A673 (cell line): ENCODE data around the gene SSR1. TPM values are rescaled to one million over a fixed set of nuclear protein-coding genes. Genes with fewer than 3 reads are reported as not detected.

Experiments used
- BruUV-seq: library from RNA; stranded (reverse); fragments of 400-500 nt; replicated peaks from 2 replicates; lab custom pipeline; 2021; lab: Mats Ljungman, UMichigan
- CTCF ChIA-PET: fragments of 300-600 bp; sonication (Branson Sonifier 250); formaldehyde crosslinking; loops from one replicate; lab custom pipeline; 2022; ENCODE audit warnings: antibody characterized with exemption; lab: Charles Lee
- POLR2A ChIA-PET: fragments of 300-600 bp; sonication (Branson Sonifier 250); formaldehyde crosslinking; loops from one replicate; lab custom pipeline; 2022; ENCODE audit warnings: antibody characterized with exemption; ENCODE audit not compliant: low non-redundant PET; lab: Charles Lee
- DNase-seq: peaks from one replicate; pipeline ENCODE4 v3.0.0-alpha.2; 2015; ENCODE audit warnings: low spot score
- H3K27ac ChIP-seq: fragments of 200-600 bp; sonication (generic); 2 replicates; pipeline ENCODE4 v1.5.1; 2016; ENCODE audit warnings: mixed run types, low read depth, mild to moderate bottlenecking, mixed read lengths, antibody characterized with exemption, low read length; ENCODE audit not compliant: poor library complexity, severe bottlenecking
- H3K27me3 ChIP-seq: fragments of 200-600 bp; sonication (generic); replicated peaks from 2 replicates; pipeline ENCODE4 v1.6.1; 2017; ENCODE audit warnings: mixed run types, low read depth, mild to moderate bottlenecking, mixed read lengths, antibody characterized with exemption, low read length; ENCODE audit not compliant: insufficient read depth, poor library complexity
- H3K36me3 ChIP-seq: fragments of 200-600 bp; sonication (generic); 2 replicates; pipeline ENCODE4 v1.6.1; 2016; ENCODE audit warnings: mixed run types, mild to moderate bottlenecking, mixed read lengths, antibody characterized with exemption, low read length; ENCODE audit not compliant: insufficient read depth, poor library complexity, severe bottlenecking
- H3K4me1 ChIP-seq: fragments of 200-600 bp; sonication (generic); 2 replicates; pipeline ENCODE4 v1.6.1; 2017; ENCODE audit warnings: mixed run types, mild to moderate bottlenecking, mixed read lengths, antibody characterized with exemption, low read length; ENCODE audit not compliant: insufficient read depth, poor library complexity, severe bottlenecking
- H3K4me3 ChIP-seq: fragments of 200-600 bp; sonication (generic); 2 replicates; pipeline ENCODE4 v1.5.1; 2016; ENCODE audit warnings: low read depth, mixed run types, mild to moderate bottlenecking, mixed read lengths, low read length; ENCODE audit not compliant: poor library complexity, severe bottlenecking
- H3K9me3 ChIP-seq: fragments of 200-600 bp; sonication (generic); 2 replicates; pipeline ENCODE4 v1.6.1; 2016; ENCODE audit warnings: mixed run types, low read depth, mild to moderate bottlenecking, mixed read lengths, antibody characterized with exemption, low read length; ENCODE audit not compliant: poor library complexity, severe bottlenecking
- CTCF ChIP-seq: fragments of 300-800, 200-600 bp; sonication (generic); conservative IDR thresholded peaks from 2 replicates; pipeline ENCODE4 v1.5.1; 2017; ENCODE audit warnings: low read depth, mild to moderate bottlenecking, antibody characterized with exemption, low read length, moderate library complexity, mixed read lengths
- EZH2 ChIP-seq: fragments of 200-600 bp; sonication (generic); IDR thresholded peaks from 2 replicates; pipeline ENCODE4 v1.6.1; 2017; ENCODE audit warnings: borderline replicate concordance, low read depth, mild to moderate bottlenecking, mixed read lengths, antibody characterized with exemption, low read length; ENCODE audit not compliant: poor library complexity, severe bottlenecking
- intact Hi-C: fragments of 100-400 bp; cut with micrococcal nuclease; formaldehyde crosslinking; loops from one replicate; pipeline ENCODE4 v1.10.0; 2022; ENCODE audit not compliant: unreplicated experiment
- total RNA-seq: library from RNA; stranded (reverse); gene quantifications from 2 replicates; pipeline ENCODE4 v1.2.3, GENCODE V29; 2021

Gene SSR1
- total RNA-seq, 1 experiment from 2014 or later: 161 TPM

- Histone ChIP-seq H3K9me3 (no peaks in the 10 kb centered on the region), H3K27me3 (no peaks in the 10 kb centered on the region), H3K27ac (no peak overlapping the region), H3K4me3 (no peak overlapping the region), H3K4me1 (no peaks in the 10 kb centered on the region), H3K36me3 (no peaks in the 10 kb centered on the region)
- ChIA-PET POLR2A (no interaction called here), CTCF (no interaction called here)
- intact Hi-C loops: no loop called here
- TF ChIP-seq EZH2 (no peak), CTCF (no peak)
- no peak for DNase-seq
- no TSS peak for BruUV-seq
These were observed 21.7 kb upstream of the SSR1 start for GRCh38 chr6:7334685-7335084.

GRCh38 chr6:7332090-7332745 is 19.2 kb upstream of the SSR1 start:
- no peaks in the 10 kb centered on the region for H3K27me3 ChIP-seq
- H3K9me3 ChIP-seq: no peaks in the 10 kb centered on the region
- H3K4me1 ChIP-seq: no peaks in the 10 kb centered on the region
- no peak overlapping the region for H3K4me3 ChIP-seq
- TF ChIP-seq EZH2 (no peak), CTCF (no peak)
- ChIA-PET CTCF (no interaction called here), POLR2A (no interaction called here)
- no TSS peak for BruUV-seq
- no peaks in the 10 kb centered on the region for H3K36me3 ChIP-seq
- H3K27ac ChIP-seq: no peak overlapping the region
- no peak for DNase-seq
- intact Hi-C loops: no loop called here

- intact Hi-C loops: no loop called here
These were observed 18.5 kb upstream of the SSR1 start for GRCh38 chr6:7331452-7331851.

More at GRCh38 chr6:7331452-7331851, 18.5 kb upstream of the SSR1 start:
- no peak overlapping the region for H3K27ac ChIP-seq
- no peaks in the 10 kb centered on the region for H3K36me3 ChIP-seq
- DNase-seq: no peak
- POLR2A ChIA-PET: no interaction called here
- no peaks in the 10 kb centered on the region for H3K9me3 ChIP-seq
- H3K27me3 ChIP-seq: no peaks in the 10 kb centered on the region
- CTCF ChIA-PET: no interaction called here
- no peaks in the 10 kb centered on the region for H3K4me1 ChIP-seq
- TF ChIP-seq EZH2 (no peak), CTCF (no peak)
- no TSS peak for BruUV-seq
- no peak overlapping the region for H3K4me3 ChIP-seq
